Measurements from ENCODE around the gene GPR137B. TPM values are rescaled to one million over a fixed set of nuclear protein-coding genes. Genes with fewer than 3 reads are reported as not detected.
"Not testable (repeated sequence)": the region's sequence is repeated elsewhere in the genome, so short reads cannot be mapped to it uniquely, and the experiment has no call there.

The GPR137B gene
- total RNA-seq, 1 donor from 2014 or later: 11.8 TPM

- H3K27ac Mint-ChIP-seq (ENCODE audit: unreplicated experiment): no peak overlapping the region
- no peak for DNase-seq (ENCODE audit: low read depth, low spot score)
- TF ChIP-seq, protein P1, sequence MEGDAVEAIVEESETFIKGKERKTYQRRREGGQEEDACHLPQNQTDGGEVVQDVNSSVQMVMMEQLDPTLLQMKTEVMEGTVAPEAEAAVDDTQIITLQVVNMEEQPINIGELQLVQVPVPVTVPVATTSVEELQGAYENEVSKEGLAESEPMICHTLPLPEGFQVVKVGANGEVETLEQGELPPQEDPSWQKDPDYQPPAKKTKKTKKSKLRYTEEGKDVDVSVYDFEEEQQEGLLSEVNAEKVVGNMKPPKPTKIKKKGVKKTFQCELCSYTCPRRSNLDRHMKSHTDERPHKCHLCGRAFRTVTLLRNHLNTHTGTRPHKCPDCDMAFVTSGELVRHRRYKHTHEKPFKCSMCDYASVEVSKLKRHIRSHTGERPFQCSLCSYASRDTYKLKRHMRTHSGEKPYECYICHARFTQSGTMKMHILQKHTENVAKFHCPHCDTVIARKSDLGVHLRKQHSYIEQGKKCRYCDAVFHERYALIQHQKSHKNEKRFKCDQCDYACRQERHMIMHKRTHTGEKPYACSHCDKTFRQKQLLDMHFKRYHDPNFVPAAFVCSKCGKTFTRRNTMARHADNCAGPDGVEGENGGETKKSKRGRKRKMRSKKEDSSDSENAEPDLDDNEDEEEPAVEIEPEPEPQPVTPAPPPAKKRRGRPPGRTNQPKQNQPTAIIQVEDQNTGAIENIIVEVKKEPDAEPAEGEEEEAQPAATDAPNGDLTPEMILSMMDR (conservative IDR thresholded peaks at IDR 0.05): no peak
- H3K9me3 Mint-ChIP-seq: no peaks in the 10 kb centered on the region
- H3K4me1 Mint-ChIP-seq: peaks cover 47% of the 10 kb centered on the region
- H3K36me3 Mint-ChIP-seq (ENCODE audit: low read depth): peaks cover 2% of the 10 kb centered on the region
- no peak overlapping the region for H3K4me3 Mint-ChIP-seq
- no peaks in the 10 kb centered on the region for H3K27me3 Mint-ChIP-seq (ENCODE audit: low read depth)
Observed at GRCh38 chr1:236155841-236156503, 13.6 kb downstream of the GPR137B start.

GRCh38 chr1:236156512-236157208, 14.3 kb downstream of the GPR137B start:
- peaks cover 5% of the 10 kb centered on the region for H3K9me3 Mint-ChIP-seq
- no peak overlapping the region for H3K4me3 Mint-ChIP-seq
- H3K36me3 Mint-ChIP-seq (ENCODE audit: low read depth): peaks cover 9% of the 10 kb centered on the region
- no peak overlapping the region for H3K27ac Mint-ChIP-seq (ENCODE audit: unreplicated experiment)
- DNase-seq (ENCODE audit: low read depth, low spot score): no peak
- TF ChIP-seq, protein P1 (conservative IDR thresholded peaks at IDR 0.05): no peak
- peaks cover 47% of the 10 kb centered on the region for H3K4me1 Mint-ChIP-seq
- no peaks in the 10 kb centered on the region for H3K27me3 Mint-ChIP-seq (ENCODE audit: low read depth)

DNA sequence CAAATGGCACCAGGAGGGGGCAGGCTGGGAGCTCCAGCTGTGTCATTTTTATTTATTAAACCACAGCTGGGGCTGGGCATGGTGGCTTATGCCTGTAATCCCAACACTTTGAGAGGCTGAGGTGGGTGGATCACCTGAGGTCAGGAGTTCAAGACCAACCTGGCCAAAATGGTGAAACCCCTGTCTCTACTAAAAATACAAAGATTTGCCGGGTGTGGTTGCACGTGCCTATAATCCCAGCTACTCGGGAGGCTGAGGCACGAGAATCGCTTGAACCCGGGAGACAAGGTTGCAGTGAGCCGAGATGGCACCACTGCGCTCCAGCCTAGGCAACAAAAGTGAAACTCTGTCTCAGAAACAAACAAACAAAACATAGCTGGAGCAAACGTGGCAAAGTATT, 15.7 kb downstream of the GPR137B start:
- Mint-ChIP-seq H3K36me3 (ENCODE audit: low read depth) (peaks cover 17% of the 10 kb centered on the region), H3K4me1 (peaks cover 46% of the 10 kb centered on the region)
- H3K27me3 Mint-ChIP-seq (ENCODE audit: low read depth); H3K27ac Mint-ChIP-seq (ENCODE audit: unreplicated experiment); H3K4me3 Mint-ChIP-seq; DNase-seq (ENCODE audit: low read depth, low spot score); H3K9me3 Mint-ChIP-seq: not testable (repeated sequence)

- no peak for DNase-seq (ENCODE audit: low read depth, low spot score)
- Mint-ChIP-seq H3K4me1 (peaks cover 39% of the 10 kb centered on the region), H3K27me3 (ENCODE audit: low read depth) (no peaks in the 10 kb centered on the region), H3K9me3 (peaks cover 8% of the 10 kb centered on the region), H3K27ac (ENCODE audit: unreplicated experiment) (peak overlapping the region; percentile 27), H3K36me3 (ENCODE audit: low read depth) (peaks cover 24% of the 10 kb centered on the region), H3K4me3 (no peak overlapping the region)
- TF ChIP-seq, protein P1 (conservative IDR thresholded peaks at IDR 0.05): no peak
Observed at GRCh38 chr1:236158719-236159118, 16.4 kb downstream of the GPR137B start.

GRCh38 chr1:236159704-236160539, 17.6 kb downstream of the GPR137B start:
- TF ChIP-seq, protein P1 (conservative IDR thresholded peaks at IDR 0.05): no peak
- Mint-ChIP-seq H3K4me1 (peaks cover 32% of the 10 kb centered on the region), H3K9me3 (peaks cover 8% of the 10 kb centered on the region), H3K27me3 (ENCODE audit: low read depth) (no peaks in the 10 kb centered on the region), H3K36me3 (ENCODE audit: low read depth) (peaks cover 30% of the 10 kb centered on the region), H3K4me3 (no peak overlapping the region), H3K27ac (ENCODE audit: unreplicated experiment) (no peak overlapping the region)
- DNase-seq (ENCODE audit: low read depth, low spot score): no peak
